ENCODE results near the gene ETS1.

Gene ETS1

GRCh38 chr11:128565881-128566280, 21.5 kb downstream of the ETS1 start:
- DNase-seq (ENCODE audit: extremely low spot score) = peak; percentile 71
- TF ChIP-seq, protein P1, sequence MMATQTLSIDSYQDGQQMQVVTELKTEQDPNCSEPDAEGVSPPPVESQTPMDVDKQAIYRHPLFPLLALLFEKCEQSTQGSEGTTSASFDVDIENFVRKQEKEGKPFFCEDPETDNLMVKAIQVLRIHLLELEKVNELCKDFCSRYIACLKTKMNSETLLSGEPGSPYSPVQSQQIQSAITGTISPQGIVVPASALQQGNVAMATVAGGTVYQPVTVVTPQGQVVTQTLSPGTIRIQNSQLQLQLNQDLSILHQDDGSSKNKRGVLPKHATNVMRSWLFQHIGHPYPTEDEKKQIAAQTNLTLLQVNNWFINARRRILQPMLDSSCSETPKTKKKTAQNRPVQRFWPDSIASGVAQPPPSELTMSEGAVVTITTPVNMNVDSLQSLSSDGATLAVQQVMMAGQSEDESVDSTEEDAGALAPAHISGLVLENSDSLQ (IDR thresholded peaks at IDR 0.05) = peak; percentile 57; the same call in 1 of the 2 replicates
- no peak for TF ChIP-seq SUZ12 (IDR thresholded peaks at IDR 0.05)
- ChIA-PET CTCF (no interaction called here), POLR2A (no interaction called here)

DNA sequence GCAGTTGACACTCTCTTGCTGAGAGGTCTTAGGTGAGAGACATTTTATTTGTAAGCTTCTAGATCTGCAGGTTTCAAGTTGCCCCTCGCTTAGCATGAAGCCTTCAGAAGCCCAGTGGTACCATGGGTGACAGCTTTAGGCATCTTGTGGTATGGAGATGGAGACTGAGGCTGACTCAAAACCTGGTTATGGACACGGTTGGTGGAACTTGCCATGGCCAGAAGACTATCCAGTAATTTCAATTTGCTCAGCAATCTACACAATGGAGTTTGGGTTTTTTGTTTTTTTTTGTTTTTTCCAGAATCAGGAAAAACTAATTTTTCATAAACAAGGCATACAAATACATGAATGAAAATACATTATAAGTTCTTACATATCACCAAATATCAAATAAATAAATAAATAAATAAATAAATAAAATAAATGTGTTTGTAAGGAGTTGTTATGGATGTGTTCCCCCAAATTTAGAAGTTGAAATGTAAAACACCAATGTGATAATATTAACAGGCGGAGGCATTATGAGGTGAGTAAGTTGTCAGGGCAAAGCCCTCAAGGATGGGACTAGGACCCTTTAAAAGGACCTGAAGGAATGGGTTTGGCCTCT, 22.6 kb downstream of the ETS1 start:
- TF ChIP-seq TARDBP (IDR thresholded peaks at IDR 0.05) (no peak), BHLHE40 (IDR thresholded peaks at IDR 0.05; ENCODE audit: borderline replicate concordance) (no peak), FOXK2 (IDR thresholded peaks at IDR 0.05) (no peak), L3MBTL2 (conservative IDR thresholded peaks at IDR 0.05) (no peak), NFRKB (IDR thresholded peaks at IDR 0.05) (no peak), SUZ12 (IDR thresholded peaks at IDR 0.05) (no peak), ELF4 (IDR thresholded peaks at IDR 0.05) (no peak), SP1 (IDR thresholded peaks at IDR 0.05) (no peak)
- TF ChIP-seq, protein P1 (IDR thresholded peaks at IDR 0.05) = no peak

DNA sequence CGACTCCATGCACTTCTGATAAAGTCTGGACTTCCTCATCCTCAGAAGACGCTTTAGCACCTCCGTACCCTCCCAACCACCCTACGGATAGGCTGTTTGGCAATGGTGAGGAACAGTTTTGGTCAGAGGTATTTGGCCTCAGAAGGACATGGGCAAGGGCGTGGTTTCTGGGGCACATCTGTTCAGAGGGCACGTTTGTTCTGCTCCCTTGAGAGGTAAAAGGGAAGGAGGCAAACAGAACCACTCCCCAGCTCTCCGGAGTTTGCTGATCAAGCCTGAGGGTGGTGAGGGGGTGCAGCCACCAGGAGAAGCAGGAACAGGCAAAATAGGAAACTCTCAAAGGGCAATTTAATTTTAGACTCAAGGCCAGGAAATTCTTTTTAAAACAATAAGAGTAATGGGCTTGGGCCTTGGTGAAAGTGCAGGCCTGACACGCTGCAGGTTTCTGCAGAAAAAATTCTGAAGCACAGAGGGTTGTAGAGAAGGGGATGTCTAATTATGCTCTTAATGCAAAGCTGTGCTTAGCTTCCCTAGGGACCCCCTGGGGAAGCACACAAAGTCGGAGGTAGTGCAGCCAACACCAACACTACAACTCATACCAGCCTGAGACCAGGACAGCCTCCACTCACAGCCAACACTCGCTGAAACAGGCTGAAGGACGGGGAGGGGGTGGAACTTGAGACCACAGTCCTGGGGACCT, 23.3 kb downstream of the ETS1 start:
- POLR2A ChIA-PET = no interaction called here

More for the DNA sequence above, 22.6 kb downstream of the ETS1 start:
- ChIA-PET POLR2A (no interaction called here), CTCF (no interaction called here)
- DNase-seq (ENCODE audit: extremely low spot score) = no peak

GRCh38 chr11:128563308-128563707, 24.1 kb downstream of the ETS1 start:
- ChIA-PET POLR2A (no interaction called here), CTCF (no interaction called here)
- TF ChIP-seq FOXK2 (IDR thresholded peaks at IDR 0.05) (no peak), ARNT (IDR thresholded peaks at IDR 0.05) (no peak), SUZ12 (IDR thresholded peaks at IDR 0.05) (no peak), ZNF384 (IDR thresholded peaks at IDR 0.05) (no peak), LEF1 (IDR thresholded peaks at IDR 0.05; ENCODE audit: borderline replicate concordance) (no peak), BHLHE40 (IDR thresholded peaks at IDR 0.05; ENCODE audit: borderline replicate concordance) (no peak), SP1 (IDR thresholded peaks at IDR 0.05) (no peak), HDGF (IDR thresholded peaks at IDR 0.05; ENCODE audit: borderline replicate concordance) (no peak), FOXA1 (IDR thresholded peaks at IDR 0.05) (no peak), ELF4 (IDR thresholded peaks at IDR 0.05) (no peak), NFRKB (IDR thresholded peaks at IDR 0.05) (no peak), L3MBTL2 (conservative IDR thresholded peaks at IDR 0.05) (no peak), CTBP1 (IDR thresholded peaks at IDR 0.05; ENCODE audit: borderline replicate concordance) (no peak), FOXM1 (IDR thresholded peaks at IDR 0.05; ENCODE audit: borderline replicate concordance) (no peak), TARDBP (IDR thresholded peaks at IDR 0.05) (no peak)
- TF ChIP-seq, protein P1 (IDR thresholded peaks at IDR 0.05) = no peak
- DNase-seq (ENCODE audit: extremely low spot score) = no peak

More for the DNA sequence above, 23.3 kb downstream of the ETS1 start:
- DNase-seq (ENCODE audit: extremely low spot score) = no peak
- TF ChIP-seq FOXM1 (IDR thresholded peaks at IDR 0.05; ENCODE audit: borderline replicate concordance) = no peak
- TF ChIP-seq CTBP1 (IDR thresholded peaks at IDR 0.05; ENCODE audit: borderline replicate concordance) = no peak
- TF ChIP-seq FOXK2 (IDR thresholded peaks at IDR 0.05) = no peak
- TF ChIP-seq NFRKB (IDR thresholded peaks at IDR 0.05) = no peak
- no peak for TF ChIP-seq FOXA1 (IDR thresholded peaks at IDR 0.05)
- no peak for TF ChIP-seq ZNF384 (IDR thresholded peaks at IDR 0.05)
- no peak for TF ChIP-seq L3MBTL2 (conservative IDR thresholded peaks at IDR 0.05)
- TF ChIP-seq TARDBP (IDR thresholded peaks at IDR 0.05) = no peak
- TF ChIP-seq BHLHE40 (IDR thresholded peaks at IDR 0.05; ENCODE audit: borderline replicate concordance) = no peak
- no peak for TF ChIP-seq HDGF (IDR thresholded peaks at IDR 0.05; ENCODE audit: borderline replicate concordance)
- TF ChIP-seq SP1 (IDR thresholded peaks at IDR 0.05) = no peak
- no peak for TF ChIP-seq ARNT (IDR thresholded peaks at IDR 0.05)
- TF ChIP-seq LEF1 (IDR thresholded peaks at IDR 0.05; ENCODE audit: borderline replicate concordance) = no peak
- TF ChIP-seq SUZ12 (IDR thresholded peaks at IDR 0.05) = no peak
- TF ChIP-seq ELF4 (IDR thresholded peaks at IDR 0.05) = no peak
- CTCF ChIA-PET = no interaction called here

- DNase-seq (ENCODE audit: extremely low spot score) = no peak
- TF ChIP-seq NFRKB (IDR thresholded peaks at IDR 0.05) = no peak
- TF ChIP-seq FOXM1 (IDR thresholded peaks at IDR 0.05; ENCODE audit: borderline replicate concordance) = no peak
- no peak for TF ChIP-seq ZNF384 (IDR thresholded peaks at IDR 0.05)
- no peak for TF ChIP-seq FOXA1 (IDR thresholded peaks at IDR 0.05)
- TF ChIP-seq ELF4 (IDR thresholded peaks at IDR 0.05) = no peak
- no peak for TF ChIP-seq L3MBTL2 (conservative IDR thresholded peaks at IDR 0.05)
- TF ChIP-seq SUZ12 (IDR thresholded peaks at IDR 0.05) = no peak
- TF ChIP-seq HDGF (IDR thresholded peaks at IDR 0.05; ENCODE audit: borderline replicate concordance) = no peak
- no peak for TF ChIP-seq FOXK2 (IDR thresholded peaks at IDR 0.05)
- no peak for TF ChIP-seq LEF1 (IDR thresholded peaks at IDR 0.05; ENCODE audit: borderline replicate concordance)
- TF ChIP-seq SP1 (IDR thresholded peaks at IDR 0.05) = no peak
- no peak for TF ChIP-seq BHLHE40 (IDR thresholded peaks at IDR 0.05; ENCODE audit: borderline replicate concordance)
- no peak for TF ChIP-seq CTBP1 (IDR thresholded peaks at IDR 0.05; ENCODE audit: borderline replicate concordance)
- TF ChIP-seq TARDBP (IDR thresholded peaks at IDR 0.05) = no peak
- TF ChIP-seq, protein P1 (IDR thresholded peaks at IDR 0.05) = no peak
- TF ChIP-seq ARNT (IDR thresholded peaks at IDR 0.05) = no peak
- ChIA-PET POLR2A (no interaction called here), CTCF (no interaction called here)
These were observed 27.8 kb downstream of the ETS1 start for GRCh38 chr11:128559496-128560103.

Data from HEK293T (cell line).